Kidney epithelial cell (primary cell): Measurements from ENCODE around the gene WASF1. TPM values are rescaled to one million over a fixed set of nuclear protein-coding genes. Genes with fewer than 3 reads are reported as not detected.
A peak's percentile ranks its signal among the peaks of the same experiment; 100 is the strongest.

Source experiments
- DNase-seq: peaks from one replicate; pipeline ENCODE4 v3.0.0-alpha.2; 2010; ENCODE audit warnings: low read depth
- H3K27me3 ChIP-seq: 2 replicates; pipeline ENCODE4 v1.6.0; 2011; ENCODE audit warnings: low read length; ENCODE audit not compliant: control insufficient read depth, insufficient read depth
- H3K36me3 ChIP-seq: 2 replicates; pipeline ENCODE4 v1.5.1; 2011; ENCODE audit warnings: low read length; ENCODE audit not compliant: control insufficient read depth, insufficient read depth
- H3K4me3 ChIP-seq: 2 replicates; pipeline ENCODE4 v1.5.1; 2011; ENCODE audit warnings: low read depth, mild to moderate bottlenecking, control low read depth, low read length
- total RNA-seq: library from RNA; depleted of rRNA; stranded (reverse); fragments of >200 nt; gene quantifications from 2 replicates; pipeline ENCODE4 v1.2.3, GENCODE V29; 2015
- TF ChIP-seq, protein P1 (sequence below): IDR thresholded peaks from 2 replicates; pipeline ENCODE4 v1.5.1; 2011; ENCODE audit warnings: mild to moderate bottlenecking, moderate library complexity, low read length, control low read depth, inconsistent platforms; ENCODE audit not compliant: insufficient read depth, poor library complexity, severe bottlenecking

The WASF1 gene
- total RNA-seq, 1 donor from 2014 or later, result 11.2 TPM

DNA sequence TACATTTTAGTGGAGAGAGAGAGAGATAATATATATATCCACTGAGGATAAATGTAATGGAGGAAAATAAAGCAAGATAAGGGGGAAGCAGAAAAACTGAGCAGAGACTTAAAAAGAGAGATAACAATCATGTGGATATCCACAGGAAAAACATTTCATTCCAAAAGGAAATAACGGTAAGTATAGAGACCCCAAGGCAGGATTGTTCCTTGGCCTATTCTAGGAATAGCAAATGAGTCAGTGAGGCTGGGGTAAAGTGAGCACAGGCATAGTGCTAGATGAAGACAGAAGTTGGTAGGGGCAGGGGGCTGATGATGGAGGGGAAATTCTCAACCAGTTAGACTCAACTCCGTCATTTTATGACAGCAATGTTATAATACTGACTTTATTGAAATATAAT lies 12.0 kb upstream of the WASF1 start:
- Histone ChIP-seq H3K4me3 (no peak overlapping the region), H3K36me3 (no peaks in the 10 kb centered on the region), H3K27me3 (no peaks in the 10 kb centered on the region)
- DNase-seq, result no peak
- TF ChIP-seq, protein P1, sequence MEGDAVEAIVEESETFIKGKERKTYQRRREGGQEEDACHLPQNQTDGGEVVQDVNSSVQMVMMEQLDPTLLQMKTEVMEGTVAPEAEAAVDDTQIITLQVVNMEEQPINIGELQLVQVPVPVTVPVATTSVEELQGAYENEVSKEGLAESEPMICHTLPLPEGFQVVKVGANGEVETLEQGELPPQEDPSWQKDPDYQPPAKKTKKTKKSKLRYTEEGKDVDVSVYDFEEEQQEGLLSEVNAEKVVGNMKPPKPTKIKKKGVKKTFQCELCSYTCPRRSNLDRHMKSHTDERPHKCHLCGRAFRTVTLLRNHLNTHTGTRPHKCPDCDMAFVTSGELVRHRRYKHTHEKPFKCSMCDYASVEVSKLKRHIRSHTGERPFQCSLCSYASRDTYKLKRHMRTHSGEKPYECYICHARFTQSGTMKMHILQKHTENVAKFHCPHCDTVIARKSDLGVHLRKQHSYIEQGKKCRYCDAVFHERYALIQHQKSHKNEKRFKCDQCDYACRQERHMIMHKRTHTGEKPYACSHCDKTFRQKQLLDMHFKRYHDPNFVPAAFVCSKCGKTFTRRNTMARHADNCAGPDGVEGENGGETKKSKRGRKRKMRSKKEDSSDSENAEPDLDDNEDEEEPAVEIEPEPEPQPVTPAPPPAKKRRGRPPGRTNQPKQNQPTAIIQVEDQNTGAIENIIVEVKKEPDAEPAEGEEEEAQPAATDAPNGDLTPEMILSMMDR, result no peak

DNA sequence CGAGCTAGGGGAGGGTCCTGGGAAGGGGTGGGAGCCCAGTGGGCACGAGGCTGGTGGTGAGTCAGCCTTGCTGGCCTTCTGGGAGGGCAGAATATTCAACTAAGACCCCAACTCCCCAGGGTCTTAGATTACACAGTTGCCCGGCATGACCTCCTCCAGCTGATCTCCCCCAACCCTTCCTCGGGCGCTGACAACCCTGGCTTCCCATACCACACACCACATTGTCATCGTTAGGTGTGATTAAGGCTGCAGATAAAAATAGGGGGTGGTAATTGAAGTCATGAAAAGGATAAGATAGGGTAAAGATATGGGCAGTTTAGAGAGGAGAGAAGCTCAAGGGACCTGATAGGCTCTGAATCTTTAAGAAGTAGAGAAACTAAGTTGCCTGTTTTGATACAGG lies 11.3 kb upstream of the WASF1 start:
- TF ChIP-seq, protein P1, result no peak
- Histone ChIP-seq H3K36me3 (no peaks in the 10 kb centered on the region), H3K4me3 (no peak overlapping the region), H3K27me3 (no peaks in the 10 kb centered on the region)
- DNase-seq, result no peak

DNA sequence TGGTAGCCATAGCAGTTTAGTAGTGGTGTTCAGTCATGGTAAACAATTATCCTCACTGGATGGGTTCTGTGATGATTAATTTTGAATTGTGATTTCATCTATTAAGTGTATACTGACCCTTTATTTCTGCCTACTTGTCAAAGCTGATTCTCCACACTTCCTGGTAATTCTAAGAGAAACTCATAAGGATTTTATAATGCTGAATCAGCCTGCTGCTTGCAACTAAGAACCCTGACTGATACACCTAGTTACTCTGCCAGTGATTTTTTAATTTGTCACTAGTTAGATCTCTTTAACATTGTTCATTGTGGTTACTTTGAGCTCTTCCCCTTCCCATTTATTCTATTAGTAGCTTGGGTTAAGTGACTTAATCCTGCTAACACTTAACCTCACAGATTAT lies 9.3 kb upstream of the WASF1 start:
- TF ChIP-seq, protein P1, result no peak
- Histone ChIP-seq H3K36me3 (no peaks in the 10 kb centered on the region), H3K27me3 (no peaks in the 10 kb centered on the region), H3K4me3 (no peak overlapping the region)
- DNase-seq, result no peak

DNA sequence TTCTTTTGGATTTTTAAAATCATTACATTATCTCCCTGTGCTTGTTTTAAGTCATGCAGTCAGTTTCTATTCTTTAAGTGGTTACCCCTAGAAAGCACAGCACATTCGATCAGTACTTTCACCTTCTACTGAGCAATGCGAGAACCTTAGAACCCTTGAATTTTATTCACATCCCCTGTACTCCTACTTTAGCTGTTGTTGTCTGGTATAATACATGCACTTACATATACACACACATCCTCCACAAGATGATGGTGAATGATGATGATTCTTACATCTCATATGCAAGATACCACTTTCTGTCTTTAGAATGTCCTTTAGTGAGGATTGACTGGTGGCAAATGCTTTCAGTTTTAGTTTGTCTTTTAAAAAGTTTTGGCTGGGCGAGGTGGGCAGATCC lies 6.4 kb upstream of the WASF1 start:
- TF ChIP-seq, protein P1, result no peak

DNA sequence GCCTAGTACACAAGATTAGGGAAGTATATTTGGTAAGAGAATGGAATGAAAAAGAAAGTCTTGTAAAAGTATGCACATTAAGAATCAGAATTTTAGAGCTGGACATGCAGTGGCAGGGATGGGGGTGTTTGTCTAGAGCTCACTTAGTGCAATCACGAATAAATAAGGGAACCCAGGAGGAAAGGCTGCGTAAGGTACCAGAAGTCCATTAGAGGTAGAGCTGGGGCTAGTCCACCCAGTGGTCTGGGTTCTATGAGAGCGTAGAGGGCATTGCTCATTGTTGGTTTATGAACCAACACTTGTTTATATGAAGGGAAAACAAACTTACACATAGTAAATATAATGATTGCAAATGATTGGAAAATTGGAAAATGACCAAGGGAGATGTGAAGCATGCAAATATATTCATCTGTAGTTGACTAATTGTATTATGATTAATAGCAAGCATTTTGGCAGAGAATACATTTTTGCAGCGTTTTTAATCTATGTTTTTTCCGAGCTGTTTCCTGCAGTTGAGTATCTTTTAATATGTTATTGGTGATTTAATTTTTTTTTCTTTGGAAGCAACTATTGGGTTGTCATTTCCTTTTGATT lies 3.9 kb upstream of the WASF1 start:
- TF ChIP-seq, protein P1, result no peak
- Histone ChIP-seq H3K36me3 (no peaks in the 10 kb centered on the region), H3K4me3 (no peak overlapping the region)

More for the DNA sequence above, 6.4 kb upstream of the WASF1 start:
- Histone ChIP-seq H3K4me3 (no peak overlapping the region), H3K27me3 (no peaks in the 10 kb centered on the region), H3K36me3 (no peaks in the 10 kb centered on the region)
- DNase-seq, result no peak

DNA sequence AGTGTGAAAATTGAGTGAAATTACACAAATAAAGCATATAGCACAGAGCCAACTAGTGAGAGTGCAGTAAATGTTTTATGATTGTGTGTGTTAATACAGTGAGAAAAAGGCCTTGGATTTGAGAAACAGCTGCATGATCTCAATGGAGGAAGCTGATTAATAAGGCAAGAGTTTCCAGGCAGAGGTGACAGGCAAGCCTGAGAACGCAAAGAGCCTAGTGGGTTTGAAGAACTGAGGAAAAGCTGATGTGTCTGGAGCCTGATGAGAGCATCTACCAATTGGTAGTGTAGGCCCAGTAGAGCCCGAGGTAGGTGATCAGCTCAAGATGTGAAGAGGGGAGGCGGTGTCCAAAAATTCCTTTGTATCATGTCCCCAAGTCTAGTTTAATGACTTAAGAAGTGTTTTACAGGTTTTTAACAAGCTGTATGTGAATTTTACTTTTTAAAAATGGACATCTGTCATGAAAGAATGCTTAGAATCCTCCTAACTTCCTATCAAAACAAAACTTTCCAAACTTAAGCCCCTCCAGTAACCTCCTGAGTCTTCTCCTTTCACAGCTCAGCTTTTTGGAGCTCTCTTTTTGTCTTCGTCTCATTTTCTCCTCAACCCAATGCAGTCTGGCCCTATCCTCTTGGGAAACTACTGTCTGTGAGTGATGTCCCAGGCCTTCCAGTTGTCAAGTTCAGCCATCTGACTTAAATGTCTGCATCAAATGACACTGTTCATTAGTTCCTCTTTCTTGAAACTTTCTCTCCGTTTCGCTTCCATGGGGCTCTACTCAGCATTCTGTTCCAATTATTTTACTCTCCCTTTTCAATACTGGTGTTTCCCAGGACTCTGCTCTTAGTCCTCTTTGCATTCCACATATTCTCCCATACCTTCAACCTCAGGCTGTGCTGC lies 1.9 kb upstream of the WASF1 start:
- peak overlapping the region; percentile 93 for H3K4me3 ChIP-seq
- H3K27me3 ChIP-seq, result no peaks in the 10 kb centered on the region
- no peak for DNase-seq
- TF ChIP-seq, protein P1, result no peak
- H3K36me3 ChIP-seq, result no peaks in the 10 kb centered on the region

More for the DNA sequence above, 3.9 kb upstream of the WASF1 start:
- no peaks in the 10 kb centered on the region for H3K27me3 ChIP-seq
- DNase-seq, result no peak
